Measurements from ENCODE around the gene EPHX1. TPM values are rescaled to one million over a fixed set of nuclear protein-coding genes. Genes with fewer than 3 reads are reported as not detected.
A peak's percentile ranks its signal among the peaks of the same experiment; 100 is the strongest.

The EPHX1 gene
- total RNA-seq, 6 donors from 2014 or later, result 82.8 to 205 (median 141) TPM

DNA sequence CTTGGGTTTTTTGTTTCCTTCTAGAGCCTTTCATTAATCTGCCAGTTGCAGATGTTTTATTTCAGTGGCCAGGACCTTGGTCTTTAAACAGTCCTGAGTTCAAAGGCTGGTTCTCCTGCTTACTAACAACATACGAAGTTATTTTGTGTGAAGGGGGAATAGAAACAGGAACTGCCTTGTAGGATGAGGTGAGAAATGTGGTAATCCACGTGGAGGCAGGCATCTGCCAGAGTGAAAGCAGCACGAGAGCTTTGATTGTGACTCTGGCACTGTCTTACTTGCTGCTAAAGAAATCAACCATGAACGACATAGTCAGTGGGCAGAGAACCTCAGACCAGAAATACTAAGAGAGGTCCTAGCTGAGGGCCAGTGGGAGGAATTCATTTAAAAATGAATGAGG, 41.9 kb downstream of the EPHX1 start:
- ATAC-seq (ENCODE audit: low FRiP score in 2 of 2), result no peak
- H3K36me3 ChIP-seq, result peaks cover 10 to 93% (median 45%) of the 10 kb centered on the region in 4 donors
- H3K4me1 ChIP-seq, result peaks cover 7 to 46% (median 19%) of the 10 kb centered on the region in 4 donors
- TF ChIP-seq POLR2A (IDR thresholded peaks at IDR 0.05), result no peak
- peak in 1 of 2 donors; percentile 35 for TF ChIP-seq POLR2AphosphoS5 (IDR thresholded peaks at IDR 0.05)
- 38 to 49% methylated on average over 4 of the region's 4 CpGs for WGBS, 2 donors
- no peaks in the 10 kb centered on the region for H3K9me3 ChIP-seq
- peak overlapping the region in 1 of 4 donors; percentile 11 for H3K27ac ChIP-seq
- no peak overlapping the region for H3K4me3 ChIP-seq
- no peak for DNase-seq
- no peaks in the 10 kb centered on the region for H3K27me3 ChIP-seq

DNA sequence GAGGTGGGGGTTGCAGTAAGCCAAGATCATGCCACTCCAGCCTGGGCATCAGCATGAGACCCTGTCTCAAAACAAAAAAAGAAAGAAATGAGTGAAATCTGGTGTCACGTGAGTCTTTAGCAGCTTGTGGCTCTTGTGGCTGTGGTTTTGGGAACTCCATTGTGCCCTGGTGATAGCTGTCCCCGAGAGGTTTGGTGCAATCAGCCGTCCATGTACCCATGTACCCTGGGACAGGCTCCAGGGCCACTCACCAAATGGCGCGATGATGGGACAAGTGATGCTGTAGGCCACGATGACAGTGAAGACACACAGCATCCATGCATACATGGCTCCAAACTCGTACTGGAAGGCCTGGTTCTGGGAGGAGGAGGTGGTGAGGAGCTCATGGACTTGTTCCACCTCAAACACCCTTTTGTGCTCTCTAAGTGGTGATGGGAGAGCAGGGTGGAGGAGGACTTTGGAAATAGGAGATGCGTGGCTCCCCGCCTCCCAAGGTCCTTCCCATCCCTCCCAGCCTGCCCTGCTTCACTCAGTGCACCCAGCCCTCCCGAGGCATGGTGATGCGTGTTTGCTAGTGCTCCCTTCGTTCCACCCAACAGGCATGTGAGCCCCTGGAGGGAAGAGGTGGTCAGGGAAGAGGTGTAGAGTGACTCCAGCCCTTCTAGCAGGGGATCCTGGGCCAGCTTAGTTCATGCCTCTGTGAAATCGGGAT, 42.6 kb downstream of the EPHX1 start:
- H3K4me3 ChIP-seq, result no peak overlapping the region
- H3K27ac ChIP-seq, result peak overlapping the region in 1 of 4 donors; percentile 12
- peaks cover 5 to 88% (median 42%) of the 10 kb centered on the region in 4 donors for H3K36me3 ChIP-seq
- H3K4me1 ChIP-seq, result peaks cover 3 to 46% (median 21%) of the 10 kb centered on the region in 4 donors
- ATAC-seq (ENCODE audit: low FRiP score in 2 of 2) (no peak), DNase-seq (no peak)
- no peaks in the 10 kb centered on the region for H3K9me3 ChIP-seq
- no peaks in the 10 kb centered on the region for H3K27me3 ChIP-seq
- TF ChIP-seq POLR2A (IDR thresholded peaks at IDR 0.05) (no peak), POLR2AphosphoS5 (IDR thresholded peaks at IDR 0.05) (no peak), EP300 (IDR thresholded peaks at IDR 0.05) (no peak), CTCF (IDR thresholded peaks at IDR 0.05) (no peak)
- 88 to 92% methylated on average over 10 to 13 of the region's 13 CpGs for WGBS, 2 donors

DNA sequence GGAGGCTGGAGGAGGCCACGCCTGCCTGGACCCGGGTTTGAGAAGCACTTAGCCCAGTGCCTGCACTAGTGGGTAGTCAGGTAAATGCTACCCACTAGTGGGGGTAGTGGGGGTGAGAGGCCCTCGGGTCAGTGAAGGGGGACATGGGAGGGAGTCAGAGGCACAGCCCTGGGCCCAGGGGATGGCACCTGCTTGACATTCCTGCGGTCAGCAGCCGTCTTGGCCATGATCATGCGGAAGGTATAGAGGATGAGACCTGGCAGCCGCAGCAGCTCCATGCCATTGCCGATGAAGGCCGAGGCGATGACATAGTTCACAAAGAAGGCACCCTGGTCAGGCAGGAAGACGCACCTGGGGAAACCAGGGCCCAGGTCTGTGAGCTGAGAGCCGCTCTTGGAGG, 43.5 kb downstream of the EPHX1 start:
- Histone ChIP-seq H3K4me1 (peaks cover 0 to 43% (median 21%) of the 10 kb centered on the region in 4 donors), H3K9me3 (no peaks in the 10 kb centered on the region), H3K27me3 (no peaks in the 10 kb centered on the region), H3K36me3 (peaks cover 5 to 87% (median 37%) of the 10 kb centered on the region in 4 donors), H3K27ac (peak overlapping the region in 1 of 4 donors; percentile 43), H3K4me3 (no peak overlapping the region)
- 89 to 98% methylated on average over 12 of the region's 12 CpGs for WGBS, 2 donors
- no peak for ATAC-seq (ENCODE audit: low FRiP score in 2 of 2)
- DNase-seq, result no peak
- TF ChIP-seq CTCF (IDR thresholded peaks at IDR 0.05) (no peak), EP300 (IDR thresholded peaks at IDR 0.05) (no peak), POLR2AphosphoS5 (IDR thresholded peaks at IDR 0.05) (no peak), POLR2A (IDR thresholded peaks at IDR 0.05) (no peak)

GRCh38 chr1:225855503-225856300, 45.8 kb downstream of the EPHX1 start:
- Histone ChIP-seq H3K27me3 (no peaks in the 10 kb centered on the region), H3K4me3 (peak overlapping the region in 1 of 4 donors; percentile 25), H3K36me3 (peaks cover 5 to 91% (median 42%) of the 10 kb centered on the region in 4 donors), H3K4me1 (peaks cover 0 to 29% (median 11%) of the 10 kb centered on the region in 4 donors), H3K27ac (peak overlapping the region; percentile 49 to 76 (median 67)), H3K9me3 (no peaks in the 10 kb centered on the region)
- no peak for TF ChIP-seq POLR2AphosphoS5 (IDR thresholded peaks at IDR 0.05)
- TF ChIP-seq POLR2A (IDR thresholded peaks at IDR 0.05), result no peak
- TF ChIP-seq EP300 (IDR thresholded peaks at IDR 0.05), result no peak
- peak in 2 of 6 experiments; percentile 9 to 28 for TF ChIP-seq CTCF (IDR thresholded peaks at IDR 0.05)
- DNase-seq, result no peak
- WGBS, 2 donors, result 50 to 67% methylated on average over 9 to 10 of the region's 10 CpGs
- ATAC-seq (ENCODE audit: low FRiP score in 2 of 2), result no peak

DNA sequence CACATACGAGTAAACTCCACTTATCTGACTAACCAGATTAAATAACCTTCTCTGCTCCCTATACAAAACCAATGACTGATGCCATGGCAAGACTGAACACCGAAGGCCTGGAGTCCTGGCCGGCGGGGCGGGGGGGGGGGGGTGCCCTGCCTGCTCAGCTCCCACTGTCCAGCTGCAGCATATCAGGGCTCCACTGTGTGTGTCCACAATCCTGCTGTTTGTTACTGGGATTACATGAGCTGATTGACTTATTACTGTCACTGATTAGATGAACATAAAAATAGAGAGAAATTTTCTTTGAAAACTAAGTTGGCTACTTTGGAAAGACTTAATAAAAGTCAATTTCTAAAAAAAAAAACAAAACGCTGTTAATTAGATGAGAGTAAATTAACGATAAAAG, 47.3 kb downstream of the EPHX1 start:
- ATAC-seq (ENCODE audit: low FRiP score in 2 of 2) (no peak), DNase-seq (no peak)
- Histone ChIP-seq H3K4me3 (peak overlapping the region in 1 of 4 donors; percentile 25), H3K9me3 (no peaks in the 10 kb centered on the region), H3K27me3 (no peaks in the 10 kb centered on the region), H3K27ac (peak overlapping the region; percentile 49 to 76 (median 67)), H3K36me3 (peaks cover 19 to 92% (median 53%) of the 10 kb centered on the region in 4 donors), H3K4me1 (peaks cover 0 to 20% (median 11%) of the 10 kb centered on the region in 4 donors)
- 48 to 55% methylated on average over 6 to 7 of the region's 7 CpGs for WGBS, 2 donors
- no peak for TF ChIP-seq POLR2A (IDR thresholded peaks at IDR 0.05)
- no peak for TF ChIP-seq EP300 (IDR thresholded peaks at IDR 0.05)
- TF ChIP-seq POLR2AphosphoS5 (IDR thresholded peaks at IDR 0.05), result no peak
- peak in 1 of 6 experiments; percentile 12 for TF ChIP-seq CTCF (IDR thresholded peaks at IDR 0.05)

Measured in upper lobe of left lung (tissue), 6 donors.